Stimulated activated CD4-positive, alpha-beta T cell treated with anti-CD3 and anti-CD28 coated beads, Interleukin-4, amount 100 ng/mL, for 48 hours (primary cell): ENCODE data around the gene PLCL2.
"Not testable (repeated sequence)": the region's sequence is repeated elsewhere in the genome, so short reads cannot be mapped to it uniquely, and the experiment has no call there.

Experiments used
- DNase-seq, 2 donors: peaks; one replicate each; pipeline ENCODE4 v3.0.0-alpha.2; 2020; ENCODE audit warnings: low read depth in 2 of 2

Gene PLCL2

GRCh38 chr3:17075907-17076306 is 191.2 kb downstream of the PLCL2 start:
- DNase-seq, result no peak

- no peak for DNase-seq
These were observed 192.3 kb downstream of the PLCL2 start for GRCh38 chr3:17076940-17077605.

GRCh38 chr3:17077606-17078005 is 192.9 kb downstream of the PLCL2 start:
- DNase-seq, result no peak

GRCh38 chr3:17078926-17079465 is 194.2 kb downstream of the PLCL2 start:
- no peak for DNase-seq

DNA sequence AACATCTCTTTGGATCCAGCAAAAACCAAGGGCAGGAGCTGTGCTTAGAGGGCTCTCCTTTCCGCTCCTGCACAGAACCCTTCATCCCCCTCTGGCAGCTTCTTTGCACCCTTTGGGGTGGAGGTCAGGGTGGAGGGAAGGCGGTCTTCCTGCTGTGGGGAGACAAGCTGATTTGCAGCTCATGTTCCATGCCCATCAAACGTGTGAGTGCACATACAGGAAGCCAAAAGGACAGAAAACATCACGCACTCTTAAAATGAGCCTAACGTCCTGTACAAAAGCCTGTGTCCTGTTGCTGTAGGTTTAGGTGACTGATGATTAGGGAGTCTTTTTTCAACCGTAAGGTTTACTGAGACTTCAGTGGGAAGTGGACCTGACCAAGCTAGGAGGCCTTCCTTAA is 195.2 kb downstream of the PLCL2 start:
- no peak for DNase-seq

- DNase-seq, result no peak
These were observed 196.8 kb downstream of the PLCL2 start for GRCh38 chr3:17081520-17081919.

GRCh38 chr3:17087509-17087908 is 202.8 kb downstream of the PLCL2 start:
- DNase-seq, result no peak

GRCh38 chr3:17088017-17088416 is 203.3 kb downstream of the PLCL2 start:
- no peak for DNase-seq

- peak in 1 of 2 donors; percentile 6 for DNase-seq
These were observed 204.0 kb downstream of the PLCL2 start for GRCh38 chr3:17088602-17089313.

GRCh38 chr3:17089314-17089700 is 204.6 kb downstream of the PLCL2 start:
- DNase-seq, result no peak

GRCh38 chr3:17090280-17090983 is 205.7 kb downstream of the PLCL2 start:
- DNase-seq, result no peak

DNA sequence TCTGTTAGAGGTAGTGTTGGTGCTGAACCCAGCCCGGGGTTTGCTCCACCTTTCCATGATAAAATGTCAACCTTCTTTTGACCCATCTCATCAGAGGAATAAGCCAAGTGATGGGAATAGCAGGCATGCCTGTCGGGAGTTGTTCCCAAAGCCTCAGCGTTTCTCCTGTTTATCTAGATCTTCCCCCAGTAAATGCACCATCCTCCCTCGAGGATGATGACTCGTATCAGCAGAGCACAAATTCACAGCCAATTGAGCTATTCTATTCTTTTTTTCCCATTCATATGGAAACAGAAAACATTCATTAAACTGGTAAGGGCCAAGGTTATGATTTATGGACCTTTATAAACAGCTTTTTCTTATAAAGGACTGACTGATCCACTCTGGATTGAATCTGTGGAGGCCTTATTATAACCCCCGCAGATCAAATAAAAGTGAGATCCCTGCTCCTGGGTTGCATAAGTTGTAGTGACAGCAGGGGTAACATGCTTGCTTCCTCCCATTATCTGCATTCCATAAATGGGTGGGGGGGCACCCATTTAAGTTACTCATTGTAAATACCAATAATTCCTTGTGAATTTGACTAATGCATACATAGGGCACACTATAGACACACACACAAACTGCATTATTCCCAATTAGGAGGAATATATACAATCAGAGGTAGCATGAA is 207.3 kb downstream of the PLCL2 start:
- DNase-seq, result no peak

GRCh38 chr3:17092583-17092933 is 207.8 kb downstream of the PLCL2 start:
- no peak for DNase-seq

- DNase-seq, result no peak
These were observed 209.8 kb downstream of the PLCL2 start for GRCh38 chr3:17094551-17094950.

DNA sequence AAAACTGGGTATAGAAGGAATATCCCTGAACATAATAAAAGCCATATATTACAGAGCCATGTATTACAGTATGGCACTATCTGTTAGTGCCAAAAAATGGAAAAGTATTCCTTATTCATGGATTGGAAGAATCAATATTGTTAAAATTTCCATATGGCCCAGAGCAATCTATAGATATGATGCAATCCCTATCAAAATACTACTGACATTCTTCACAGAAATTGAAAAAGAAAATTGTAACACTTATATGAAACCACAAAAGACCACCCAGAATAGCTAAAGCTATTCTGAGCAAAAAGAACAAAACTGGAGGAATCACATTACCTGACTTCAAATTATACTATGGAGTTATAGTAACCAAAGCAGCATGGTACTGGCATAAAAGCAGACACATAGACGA is 218.8 kb downstream of the PLCL2 start:
- DNase-seq, result no peak

- not testable (repeated sequence) for DNase-seq
These were observed 222.0 kb downstream of the PLCL2 start for GRCh38 chr3:17106801-17107200.

- DNase-seq, result no peak
These were observed 226.1 kb downstream of the PLCL2 start for GRCh38 chr3:17110660-17111396.

DNA sequence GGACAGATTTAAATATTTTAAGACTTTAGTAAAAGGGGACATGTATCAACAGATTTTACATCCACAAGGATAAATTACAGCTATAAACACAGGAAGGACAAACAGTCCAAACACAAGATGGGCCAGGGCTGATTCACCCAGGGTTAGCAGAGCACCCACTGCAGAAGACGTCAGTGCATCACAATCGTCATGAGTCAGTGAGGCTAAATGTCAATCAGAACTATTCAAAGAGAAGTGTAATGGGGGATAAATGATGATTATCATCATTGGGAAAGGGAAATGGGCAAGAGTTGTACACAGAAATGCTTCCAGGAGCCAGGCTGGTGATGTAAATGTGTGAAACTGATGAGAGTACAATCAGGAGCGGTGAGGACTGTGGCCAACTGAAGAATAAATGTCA is 226.8 kb downstream of the PLCL2 start:
- DNase-seq, result no peak

DNA sequence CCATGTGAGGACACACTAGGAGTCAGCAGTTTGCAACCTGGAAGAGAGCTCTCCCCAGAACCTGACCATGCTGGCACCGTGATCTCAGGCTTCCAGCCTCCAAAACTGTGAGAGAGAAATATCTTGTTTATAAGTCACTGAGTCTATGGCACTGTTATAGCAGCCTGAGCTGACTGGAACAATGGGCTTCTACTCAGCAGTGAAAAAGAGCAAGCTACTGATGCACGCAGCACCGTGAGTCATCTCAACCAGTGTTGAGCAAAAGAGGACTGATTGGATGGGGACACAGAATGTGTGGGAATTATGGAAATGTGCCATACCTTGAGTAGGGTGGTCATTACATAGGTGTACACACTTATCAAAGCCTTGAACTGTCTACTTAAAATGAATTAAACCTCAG is 230.4 kb downstream of the PLCL2 start:
- no peak for DNase-seq

GRCh38 chr3:17116007-17116600 is 231.3 kb downstream of the PLCL2 start:
- no peak for DNase-seq

DNA sequence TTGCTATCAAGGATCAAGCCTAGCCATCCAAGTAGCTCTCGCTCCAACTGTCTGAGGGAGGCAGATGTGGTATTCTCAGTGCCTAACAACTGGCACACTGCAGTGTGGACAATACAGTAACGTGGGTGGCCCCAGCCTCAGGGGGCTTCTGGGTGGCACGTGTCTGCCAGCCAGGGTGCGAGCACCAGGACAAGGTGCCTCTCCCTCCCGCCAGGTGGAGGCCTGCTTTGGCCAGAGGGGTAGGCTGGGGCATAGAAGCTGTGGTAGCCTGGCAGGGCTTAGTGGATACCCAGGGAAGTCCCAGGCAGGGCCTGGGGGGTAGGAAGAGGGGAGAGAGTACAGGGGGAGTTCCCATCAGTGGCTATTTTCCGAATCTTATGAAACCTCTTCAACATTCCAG is 234.0 kb downstream of the PLCL2 start:
- DNase-seq, result no peak
